Chondrocyte (in vitro differentiated cells): ENCODE results near the gene CYYR1. TPM values are rescaled to one million over a fixed set of nuclear protein-coding genes. Genes with fewer than 3 reads are reported as not detected.

Experiments
- DNase-seq: peaks from one replicate; pipeline ENCODE4 v3.0.0; 2021; ENCODE audit warnings: mixed read lengths, low spot score
- H3K27ac Mint-ChIP-seq: one replicate; pipeline ENCODE4 v1.8.0; 2021; ENCODE audit warnings: mild to moderate bottlenecking, moderate library complexity, mixed read lengths; ENCODE audit not compliant: unreplicated experiment
- H3K27me3 Mint-ChIP-seq: 2 replicates; pipeline ENCODE4 v1.8.0; 2021; ENCODE audit warnings: low read depth, mixed read lengths
- H3K36me3 Mint-ChIP-seq: 2 replicates; pipeline ENCODE4 v1.8.0; 2021; ENCODE audit warnings: low read depth, mixed read lengths
- H3K4me1 Mint-ChIP-seq: 2 replicates; pipeline ENCODE4 v1.8.0; 2021; ENCODE audit warnings: low read depth, mild to moderate bottlenecking, mixed read lengths
- H3K4me3 Mint-ChIP-seq: one replicate; pipeline ENCODE4 v1.8.0; 2021; ENCODE audit warnings: mild to moderate bottlenecking, moderate library complexity, mixed read lengths; ENCODE audit not compliant: unreplicated experiment
- H3K9me3 Mint-ChIP-seq: 2 replicates; pipeline ENCODE4 v1.8.0; 2021; ENCODE audit warnings: low read depth, mixed read lengths
- CTCF ChIP-seq: fragments of 200-600 bp; sonication (generic); IDR thresholded peaks from 2 replicates; pipeline ENCODE4 v1.5.0; 2021; ENCODE audit warnings: antibody characterized with exemption, mild to moderate bottlenecking, moderate library complexity
- total RNA-seq: library from RNA; stranded (reverse); gene quantifications from 3 replicates; pipeline ENCODE4 v1.2.1, GENCODE V29; 2021

The CYYR1 gene
- total RNA-seq, 1 donor from 2014 or later, result 1.5 TPM

- no peak for DNase-seq
- Mint-ChIP-seq H3K9me3 (peaks cover 1% of the 10 kb centered on the region), H3K27ac (peak overlapping the region; percentile 53), H3K4me3 (no peak overlapping the region), H3K4me1 (peaks cover 12% of the 10 kb centered on the region), H3K36me3 (no peaks in the 10 kb centered on the region), H3K27me3 (no peaks in the 10 kb centered on the region)
- no peak for TF ChIP-seq CTCF
These were observed 14.7 kb upstream of the CYYR1 start for GRCh38 chr21:26587736-26588201.

GRCh38 chr21:26583769-26584168 lies 10.7 kb upstream of the CYYR1 start:
- no peak for TF ChIP-seq CTCF
- Mint-ChIP-seq H3K27me3 (no peaks in the 10 kb centered on the region), H3K9me3 (peaks cover 25% of the 10 kb centered on the region), H3K4me1 (peaks cover 12% of the 10 kb centered on the region), H3K36me3 (peaks cover 2% of the 10 kb centered on the region), H3K4me3 (no peak overlapping the region), H3K27ac (no peak overlapping the region)
- no peak for DNase-seq

GRCh38 chr21:26581818-26582217 lies 8.7 kb upstream of the CYYR1 start:
- DNase-seq, result no peak
- Mint-ChIP-seq H3K27ac (no peak overlapping the region), H3K4me1 (no peaks in the 10 kb centered on the region), H3K27me3 (no peaks in the 10 kb centered on the region), H3K4me3 (no peak overlapping the region), H3K36me3 (peaks cover 2% of the 10 kb centered on the region), H3K9me3 (peaks cover 30% of the 10 kb centered on the region)
- no peak for TF ChIP-seq CTCF

GRCh38 chr21:26572076-26572701 lies 897 bp downstream of the CYYR1 start:
- H3K36me3 Mint-ChIP-seq, result no peaks in the 10 kb centered on the region
- no peaks in the 10 kb centered on the region for H3K27me3 Mint-ChIP-seq
- TF ChIP-seq CTCF, result no peak
- peaks cover 12% of the 10 kb centered on the region for H3K9me3 Mint-ChIP-seq
- H3K4me3 Mint-ChIP-seq, result peak overlapping the region; percentile 74
- DNase-seq, result no peak
- H3K27ac Mint-ChIP-seq, result no peak overlapping the region
- peaks cover 11% of the 10 kb centered on the region for H3K4me1 Mint-ChIP-seq

- H3K27ac Mint-ChIP-seq, result no peak overlapping the region
- no peak for DNase-seq
- H3K9me3 Mint-ChIP-seq, result peaks cover 12% of the 10 kb centered on the region
- TF ChIP-seq CTCF, result no peak
- H3K4me1 Mint-ChIP-seq, result peaks cover 11% of the 10 kb centered on the region
- H3K4me3 Mint-ChIP-seq, result no peak overlapping the region
- H3K36me3 Mint-ChIP-seq, result no peaks in the 10 kb centered on the region
- no peaks in the 10 kb centered on the region for H3K27me3 Mint-ChIP-seq
These were observed 2.9 kb downstream of the CYYR1 start for GRCh38 chr21:26570203-26570602.
